Activated CD4-positive, alpha-beta memory T cell treated with anti-CD3 and anti-CD28 coated beads, Interleukin-2, amount 10 ng/mL, durations not matched to agents 7 days and 5 days (primary cell): Measurements from ENCODE around the gene PGPEP1. TPM values are rescaled to one million over a fixed set of nuclear protein-coding genes. Genes with fewer than 3 reads are reported as not detected.
"Not testable (repeated sequence)": the region's sequence is repeated elsewhere in the genome, so short reads cannot be mapped to it uniquely, and the experiment has no call there.

Experiments
- CTCF ChIA-PET: fragments of 350-600 bp; sonication (Branson Sonifier 250); formaldehyde crosslinking; loops from one replicate; lab custom pipeline; 2021; ENCODE audit warnings: antibody characterized with exemption, inconsistent platforms; lab: Charles Lee
- POLR2A ChIA-PET: fragments of 350-600 bp; sonication (Branson Sonifier 250); formaldehyde crosslinking; loops from one replicate; lab custom pipeline; 2021; ENCODE audit warnings: antibody characterized with exemption; lab: Charles Lee
- DNase-seq: peaks from one replicate; pipeline ENCODE4 v3.0.0-alpha.2; 2020
- H3K27ac Mint-ChIP-seq: one replicate; pipeline ENCODE4 v1.8.0; 2021; ENCODE audit warnings: mild to moderate bottlenecking, mixed read lengths
- H3K27me3 Mint-ChIP-seq: one replicate; pipeline ENCODE4 v1.8.0; 2021; ENCODE audit warnings: mixed read lengths
- H3K36me3 Mint-ChIP-seq: one replicate; pipeline ENCODE4 v1.8.0; 2021; ENCODE audit warnings: low read depth, mixed read lengths
- H3K4me1 Mint-ChIP-seq: one replicate; pipeline ENCODE4 v1.8.0; 2021; ENCODE audit warnings: mixed read lengths
- H3K4me3 Mint-ChIP-seq: one replicate; pipeline ENCODE4 v1.8.0; 2021; ENCODE audit warnings: mild to moderate bottlenecking, mixed read lengths
- H3K9me3 Mint-ChIP-seq: one replicate; pipeline ENCODE4 v1.8.0; 2021; ENCODE audit warnings: mixed read lengths
- total RNA-seq, 2 experiments: library from RNA; stranded (reverse); gene quantifications; one replicate each; pipeline ENCODE4 v1.2.3, GENCODE V29; 2021

Gene PGPEP1
- total RNA-seq, 2 experiments from 2014 or later: 42.7 to 44.0 TPM

DNA sequence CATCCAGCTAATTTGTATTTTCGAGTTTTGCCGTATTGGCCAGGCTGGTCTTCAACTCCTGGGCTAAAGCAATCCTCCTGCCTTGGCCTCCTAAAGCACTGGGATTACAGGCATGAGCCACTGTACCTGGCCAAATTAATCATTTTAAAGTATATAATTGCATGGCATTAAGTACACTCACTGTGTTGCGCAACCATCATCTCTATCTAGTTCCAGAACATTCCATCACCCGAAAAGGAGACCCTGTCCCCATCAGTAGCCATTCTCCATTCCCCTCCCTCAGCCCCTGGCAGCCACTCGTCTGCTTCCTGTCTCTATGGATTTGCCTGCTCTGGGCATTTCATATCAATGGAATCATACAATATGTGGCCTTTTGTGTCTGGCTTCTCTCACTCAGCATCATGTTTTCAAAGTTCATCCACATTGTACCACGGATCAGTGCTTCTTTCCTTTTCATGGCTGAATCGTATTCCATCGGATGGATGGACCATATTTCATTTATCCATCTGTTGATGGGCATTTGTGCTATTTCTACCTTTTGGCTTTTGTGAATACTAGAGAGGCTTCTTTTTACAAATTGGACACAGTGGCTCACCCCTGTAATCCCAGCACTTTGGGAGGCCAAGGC lies 13.1 kb downstream of the PGPEP1 start:
- Mint-ChIP-seq H3K4me3 (no peak overlapping the region), H3K27me3 (no peaks in the 10 kb centered on the region), H3K9me3 (no peaks in the 10 kb centered on the region), H3K4me1 (no peaks in the 10 kb centered on the region), H3K36me3 (peaks cover 24% of the 10 kb centered on the region), H3K27ac (no peak overlapping the region)
- ChIA-PET POLR2A (no interaction called here), CTCF (no interaction called here)
- DNase-seq: no peak

GRCh38 chr19:18354743-18355142 lies 14.3 kb downstream of the PGPEP1 start:
- H3K4me3 Mint-ChIP-seq, H3K27ac Mint-ChIP-seq, POLR2A ChIA-PET, DNase-seq, H3K27me3 Mint-ChIP-seq, H3K9me3 Mint-ChIP-seq, H3K4me1 Mint-ChIP-seq: not testable (repeated sequence)
- peaks cover 32% of the 10 kb centered on the region for H3K36me3 Mint-ChIP-seq
- CTCF ChIA-PET: interaction anchor here (1.0 kb wide), 1 partner anchor 76 kb away, joined by 3 read pairs; no protein-coding TSS in a partner anchor

DNA sequence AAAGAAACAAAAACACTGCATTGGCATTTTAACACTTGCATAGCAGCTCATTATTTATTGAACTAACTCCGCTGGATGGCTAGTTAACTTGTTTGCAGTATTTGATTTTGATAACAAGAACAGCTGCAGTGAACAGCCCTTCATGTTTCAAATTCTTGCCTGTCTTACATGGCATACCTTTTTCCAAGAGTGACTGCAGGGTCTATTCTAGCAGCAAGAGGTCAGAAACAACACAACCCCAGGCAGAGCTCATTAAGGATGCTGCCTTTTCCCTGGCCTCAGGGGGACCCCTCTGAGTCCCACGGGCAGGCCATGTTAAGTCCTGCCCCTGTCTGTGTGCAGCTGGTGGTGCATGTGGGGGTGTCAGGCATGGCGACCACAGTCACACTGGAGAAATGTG lies 16.6 kb downstream of the PGPEP1 start:
- Mint-ChIP-seq H3K9me3 (no peaks in the 10 kb centered on the region), H3K27me3 (no peaks in the 10 kb centered on the region), H3K36me3 (peaks cover 41% of the 10 kb centered on the region), H3K27ac (no peak overlapping the region), H3K4me1 (no peaks in the 10 kb centered on the region), H3K4me3 (no peak overlapping the region)
- ChIA-PET POLR2A (interaction anchor here (1.2 kb wide), 1 partner anchor 18 kb away, joined by 3 read pairs; no protein-coding TSS in a partner anchor), CTCF (interaction anchor here (1.5 kb wide), 1 partner anchor 31 kb away, joined by 4 read pairs; no protein-coding TSS in a partner anchor)
- DNase-seq: no peak

DNA sequence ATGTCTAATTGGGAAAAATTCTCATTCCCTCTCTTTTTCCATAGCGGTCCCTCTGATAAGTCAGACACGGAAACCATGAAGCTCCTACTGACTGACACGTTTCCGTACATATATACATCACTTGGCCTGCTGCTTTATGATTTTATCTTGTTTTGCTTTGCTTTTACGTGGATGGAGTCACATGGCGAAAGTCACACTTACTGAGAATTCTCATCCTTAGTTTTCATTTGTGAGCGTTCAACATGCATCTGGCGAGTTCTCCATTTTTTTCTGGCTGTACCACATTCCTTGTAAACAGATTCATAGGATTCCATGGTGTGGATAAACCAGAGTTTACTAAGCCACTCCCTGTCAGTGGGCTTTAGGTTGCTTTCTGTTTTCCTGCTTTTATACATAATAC lies 21.2 kb downstream of the PGPEP1 start:
- H3K27me3 Mint-ChIP-seq: no peaks in the 10 kb centered on the region
- no peak overlapping the region for H3K4me3 Mint-ChIP-seq
- DNase-seq: no peak
- POLR2A ChIA-PET: no interaction called here
- no peaks in the 10 kb centered on the region for H3K9me3 Mint-ChIP-seq
- CTCF ChIA-PET: interaction anchor here (1.1 kb wide), 1 partner anchor 90 kb away, joined by 3 read pairs; no protein-coding TSS in a partner anchor
- peaks cover 16% of the 10 kb centered on the region for H3K4me1 Mint-ChIP-seq
- H3K27ac Mint-ChIP-seq: no peak overlapping the region
- H3K36me3 Mint-ChIP-seq: peaks cover 45% of the 10 kb centered on the region

GRCh38 chr19:18362934-18363542 lies 22.6 kb downstream of the PGPEP1 start:
- H3K36me3 Mint-ChIP-seq: peaks cover 41% of the 10 kb centered on the region
- CTCF ChIA-PET: interaction anchor here (0.8 to 1.1 kb wide), 2 partner anchors 25 to 250 kb away, joined by 3 to 8 read pairs; no protein-coding TSS in a partner anchor
- peaks cover 16% of the 10 kb centered on the region for H3K4me1 Mint-ChIP-seq
- no peak overlapping the region for H3K27ac Mint-ChIP-seq
- DNase-seq: no peak
- H3K9me3 Mint-ChIP-seq: no peaks in the 10 kb centered on the region
- H3K4me3 Mint-ChIP-seq: no peak overlapping the region
- POLR2A ChIA-PET: no interaction called here
- no peaks in the 10 kb centered on the region for H3K27me3 Mint-ChIP-seq

- DNase-seq: no peak
- no peak overlapping the region for H3K27ac Mint-ChIP-seq
- H3K4me1 Mint-ChIP-seq: peaks cover 16% of the 10 kb centered on the region
- POLR2A ChIA-PET: no interaction called here
- peaks cover 34% of the 10 kb centered on the region for H3K36me3 Mint-ChIP-seq
- no peak overlapping the region for H3K4me3 Mint-ChIP-seq
- CTCF ChIA-PET: interaction anchor here (1.1 kb wide), 1 partner anchor 25 kb away, joined by 8 read pairs; no protein-coding TSS in a partner anchor
- no peaks in the 10 kb centered on the region for H3K27me3 Mint-ChIP-seq
- no peaks in the 10 kb centered on the region for H3K9me3 Mint-ChIP-seq
Measured at GRCh38 chr19:18363787-18364186, 23.4 kb downstream of the PGPEP1 start.

DNA sequence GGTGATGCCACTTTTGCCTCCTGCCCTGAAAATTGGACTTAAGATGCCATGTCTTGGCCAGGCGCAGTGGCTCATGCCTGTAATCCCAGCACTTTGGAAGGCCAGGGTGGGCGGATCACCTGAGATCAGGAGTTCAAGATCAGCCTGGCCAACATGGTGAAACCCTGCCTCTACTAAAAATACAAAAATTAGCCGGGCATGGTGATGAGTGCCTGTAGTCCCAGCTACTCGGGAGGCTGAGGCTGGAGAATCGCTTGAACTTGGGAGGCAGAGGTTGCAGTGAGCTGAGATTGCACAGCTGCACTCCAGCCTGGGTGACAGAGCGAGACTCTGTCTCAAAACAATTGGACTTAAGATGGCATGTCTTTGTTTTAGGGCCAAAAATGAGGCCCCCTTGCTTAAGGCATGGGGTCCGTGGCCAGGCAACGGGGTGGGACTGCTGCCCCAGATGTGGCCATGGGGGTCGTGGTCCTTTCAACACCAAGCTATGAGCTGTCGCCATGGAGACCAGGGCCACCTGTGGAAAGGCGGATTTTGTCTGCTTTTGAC lies 24.0 kb downstream of the PGPEP1 start:
- H3K27ac Mint-ChIP-seq, DNase-seq, H3K9me3 Mint-ChIP-seq, H3K4me3 Mint-ChIP-seq, POLR2A ChIA-PET, H3K27me3 Mint-ChIP-seq: not testable (repeated sequence)
- peaks cover 31% of the 10 kb centered on the region for H3K36me3 Mint-ChIP-seq
- CTCF ChIA-PET: interaction anchor here (0.6 kb wide), 1 partner anchor 802 kb away, joined by 3 read pairs; no protein-coding TSS in a partner anchor
- H3K4me1 Mint-ChIP-seq: peaks cover 16% of the 10 kb centered on the region

- no peak for DNase-seq
- no peak overlapping the region for H3K4me3 Mint-ChIP-seq
- peaks cover 27% of the 10 kb centered on the region for H3K36me3 Mint-ChIP-seq
- H3K4me1 Mint-ChIP-seq: peaks cover 16% of the 10 kb centered on the region
- no peaks in the 10 kb centered on the region for H3K27me3 Mint-ChIP-seq
- ChIA-PET POLR2A (interaction anchor here (1.0 kb wide), 1 partner anchor 16 kb away, joined by 6 read pairs; no protein-coding TSS in a partner anchor), CTCF (interaction anchor here (0.6 to 1.0 kb wide), 2 partner anchors 85 to 802 kb away, joined by 3 read pairs; no protein-coding TSS in a partner anchor)
- no peaks in the 10 kb centered on the region for H3K9me3 Mint-ChIP-seq
- H3K27ac Mint-ChIP-seq: no peak overlapping the region
Measured at GRCh38 chr19:18364826-18365528, 24.6 kb downstream of the PGPEP1 start.

- peaks cover 16% of the 10 kb centered on the region for H3K4me1 Mint-ChIP-seq
- POLR2A ChIA-PET: interaction anchor here (1.0 to 1.1 kb wide), 2 partner anchors 15 to 26 kb away, joined by 5 to 6 read pairs; no protein-coding TSS in a partner anchor
- CTCF ChIA-PET: interaction anchor here (1.0 kb wide), 1 partner anchor 86 kb away, joined by 3 read pairs; no protein-coding TSS in a partner anchor
- H3K4me3 Mint-ChIP-seq: no peak overlapping the region
- DNase-seq: no peak
- H3K27ac Mint-ChIP-seq: no peak overlapping the region
- peaks cover 26% of the 10 kb centered on the region for H3K36me3 Mint-ChIP-seq
- H3K9me3 Mint-ChIP-seq: no peaks in the 10 kb centered on the region
- H3K27me3 Mint-ChIP-seq: no peaks in the 10 kb centered on the region
Measured at GRCh38 chr19:18366021-18366435, 25.6 kb downstream of the PGPEP1 start.

DNA sequence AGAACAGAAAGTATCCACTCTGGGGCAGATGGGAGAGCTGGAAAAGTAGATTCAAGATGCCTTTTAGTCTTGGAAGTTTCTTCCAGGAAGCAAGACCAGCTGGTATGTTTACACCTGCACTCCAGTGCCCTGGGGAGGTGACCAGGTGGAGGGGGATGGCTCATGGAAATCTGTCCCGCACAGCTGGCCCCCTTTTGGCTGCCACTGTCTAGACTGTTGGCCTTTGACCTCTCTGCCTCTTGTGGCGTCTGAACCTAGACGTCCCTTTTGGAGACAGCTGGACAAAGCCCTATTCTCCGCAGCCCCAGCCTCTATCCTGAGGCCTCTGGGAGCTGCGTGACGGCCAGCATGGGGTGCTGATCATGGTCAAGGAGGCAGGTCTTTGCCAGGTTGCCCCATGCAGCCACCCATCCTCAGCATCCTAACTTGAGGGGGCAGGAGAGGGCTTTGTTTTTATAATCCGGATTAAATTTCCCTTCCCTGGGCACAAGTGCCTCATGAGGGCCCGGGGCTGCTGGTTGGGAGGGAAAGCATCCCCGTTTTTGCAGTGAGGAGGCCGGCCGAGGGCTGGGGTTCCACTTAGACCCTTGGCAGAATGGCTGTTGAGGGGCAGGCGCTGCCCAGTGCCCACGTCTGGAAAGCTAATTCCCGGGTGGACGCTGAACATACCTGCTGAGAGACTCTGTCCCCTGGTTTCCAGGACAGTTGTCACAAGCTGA lies 28.3 kb downstream of the PGPEP1 start:
- peaks cover 20% of the 10 kb centered on the region for H3K36me3 Mint-ChIP-seq
- DNase-seq: no peak
- no peak overlapping the region for H3K4me3 Mint-ChIP-seq
- CTCF ChIA-PET: no interaction called here
- H3K27me3 Mint-ChIP-seq: no peaks in the 10 kb centered on the region
- peaks cover 21% of the 10 kb centered on the region for H3K4me1 Mint-ChIP-seq
- POLR2A ChIA-PET: no interaction called here
- no peak overlapping the region for H3K27ac Mint-ChIP-seq
- H3K9me3 Mint-ChIP-seq: no peaks in the 10 kb centered on the region

GRCh38 chr19:18373407-18373891 lies 33.1 kb downstream of the PGPEP1 start:
- POLR2A ChIA-PET: no interaction called here
- no peak overlapping the region for H3K4me3 Mint-ChIP-seq
- H3K36me3 Mint-ChIP-seq: no peaks in the 10 kb centered on the region
- H3K4me1 Mint-ChIP-seq: peaks cover 17% of the 10 kb centered on the region
- CTCF ChIA-PET: interaction anchor here (0.6 to 1.0 kb wide), 2 partner anchors 15 to 45 kb away, joined by 4 read pairs; no protein-coding TSS in a partner anchor
- no peaks in the 10 kb centered on the region for H3K27me3 Mint-ChIP-seq
- no peaks in the 10 kb centered on the region for H3K9me3 Mint-ChIP-seq
- peak overlapping the region; percentile 51 for H3K27ac Mint-ChIP-seq
- no peak for DNase-seq
